ENCODE measurements around the gene DRAP1.
A peak's percentile ranks its signal among the peaks of the same experiment; 100 is the strongest.

DNA sequence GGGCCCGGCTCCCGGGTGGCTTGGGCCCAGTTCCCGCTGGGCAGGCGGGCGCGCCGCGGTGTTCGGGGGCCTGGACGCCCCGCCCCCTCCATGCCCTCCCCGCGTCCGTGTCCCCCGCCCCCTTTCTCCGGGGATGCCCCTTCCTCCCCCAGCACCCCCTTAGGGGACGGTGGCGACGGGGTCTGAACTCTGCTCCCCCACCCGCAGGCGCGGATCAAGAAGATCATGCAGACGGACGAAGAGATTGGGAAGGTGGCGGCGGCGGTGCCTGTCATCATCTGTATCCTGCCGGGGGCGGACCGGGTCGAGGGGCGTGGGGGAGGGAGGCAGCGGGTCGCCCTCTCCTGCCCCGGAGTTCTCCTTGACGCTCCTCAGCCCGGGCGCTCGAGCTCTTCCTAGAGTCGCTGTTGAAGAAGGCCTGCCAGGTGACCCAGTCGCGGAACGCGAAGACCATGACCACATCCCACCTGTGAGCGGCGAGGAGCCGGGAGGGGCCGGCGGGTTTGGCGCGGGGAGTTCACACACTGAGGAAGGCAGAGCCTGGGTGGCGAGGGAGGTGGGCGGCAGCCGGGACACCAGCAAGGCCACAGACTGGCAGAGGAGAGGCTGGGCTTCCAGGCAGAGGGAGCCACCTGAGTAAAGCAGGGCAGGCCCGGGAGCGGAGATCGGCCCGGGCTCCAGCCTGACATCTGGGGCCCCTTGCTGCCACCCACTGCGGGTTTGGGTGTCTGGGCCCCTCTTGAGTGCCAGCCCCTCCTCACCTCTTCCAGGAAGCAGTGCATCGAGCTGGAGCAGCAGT is 546 bp downstream of the DRAP1 start:
- TF ChIP-seq, protein P1, sequence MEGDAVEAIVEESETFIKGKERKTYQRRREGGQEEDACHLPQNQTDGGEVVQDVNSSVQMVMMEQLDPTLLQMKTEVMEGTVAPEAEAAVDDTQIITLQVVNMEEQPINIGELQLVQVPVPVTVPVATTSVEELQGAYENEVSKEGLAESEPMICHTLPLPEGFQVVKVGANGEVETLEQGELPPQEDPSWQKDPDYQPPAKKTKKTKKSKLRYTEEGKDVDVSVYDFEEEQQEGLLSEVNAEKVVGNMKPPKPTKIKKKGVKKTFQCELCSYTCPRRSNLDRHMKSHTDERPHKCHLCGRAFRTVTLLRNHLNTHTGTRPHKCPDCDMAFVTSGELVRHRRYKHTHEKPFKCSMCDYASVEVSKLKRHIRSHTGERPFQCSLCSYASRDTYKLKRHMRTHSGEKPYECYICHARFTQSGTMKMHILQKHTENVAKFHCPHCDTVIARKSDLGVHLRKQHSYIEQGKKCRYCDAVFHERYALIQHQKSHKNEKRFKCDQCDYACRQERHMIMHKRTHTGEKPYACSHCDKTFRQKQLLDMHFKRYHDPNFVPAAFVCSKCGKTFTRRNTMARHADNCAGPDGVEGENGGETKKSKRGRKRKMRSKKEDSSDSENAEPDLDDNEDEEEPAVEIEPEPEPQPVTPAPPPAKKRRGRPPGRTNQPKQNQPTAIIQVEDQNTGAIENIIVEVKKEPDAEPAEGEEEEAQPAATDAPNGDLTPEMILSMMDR (IDR thresholded peaks at IDR 0.05) = peak in 1 of 6 experiments; percentile 5
- TF ChIP-seq POLR2AphosphoS5 (IDR thresholded peaks at IDR 0.05) = no peak
- no peak for TF ChIP-seq EP300 (IDR thresholded peaks at IDR 0.05)
- TF ChIP-seq POLR2A (IDR thresholded peaks at IDR 0.05) = no peak
